WI38 (cell line): ENCODE results near the gene RIPPLY3.
A peak's percentile ranks its signal among the peaks of the same experiment; 100 is the strongest.

Experiments
- H3K4me3 ChIP-seq: 2 replicates; pipeline ENCODE4 v1.5.1; 2011; ENCODE audit warnings: low read depth, mild to moderate bottlenecking, control low read depth, low read length
- TF ChIP-seq, protein P1 (sequence below): IDR thresholded peaks from 2 replicates; pipeline ENCODE4 v1.5.1; 2012; ENCODE audit warnings: low read depth, mild to moderate bottlenecking, control low read depth, low read length

Gene RIPPLY3

DNA sequence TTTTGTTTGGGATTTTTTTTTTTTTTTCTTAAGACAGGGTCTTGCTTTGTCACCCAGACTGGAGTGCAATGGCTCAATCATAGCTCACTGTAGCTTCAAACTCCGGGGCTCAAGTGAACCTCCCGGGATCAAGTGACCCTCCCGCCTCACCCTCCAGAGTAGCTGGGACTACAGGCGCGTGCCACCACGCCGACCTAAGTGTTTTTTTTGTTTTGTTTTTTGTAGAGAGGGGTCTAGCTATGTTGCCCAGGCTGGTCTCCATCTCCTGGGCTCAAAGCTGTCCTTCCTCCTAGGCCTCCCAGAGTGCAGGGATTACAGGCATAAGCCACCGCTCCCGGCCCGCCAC lies 40.8 kb upstream of the RIPPLY3 start:
- peak overlapping the region; percentile 71 for H3K4me3 ChIP-seq

DNA sequence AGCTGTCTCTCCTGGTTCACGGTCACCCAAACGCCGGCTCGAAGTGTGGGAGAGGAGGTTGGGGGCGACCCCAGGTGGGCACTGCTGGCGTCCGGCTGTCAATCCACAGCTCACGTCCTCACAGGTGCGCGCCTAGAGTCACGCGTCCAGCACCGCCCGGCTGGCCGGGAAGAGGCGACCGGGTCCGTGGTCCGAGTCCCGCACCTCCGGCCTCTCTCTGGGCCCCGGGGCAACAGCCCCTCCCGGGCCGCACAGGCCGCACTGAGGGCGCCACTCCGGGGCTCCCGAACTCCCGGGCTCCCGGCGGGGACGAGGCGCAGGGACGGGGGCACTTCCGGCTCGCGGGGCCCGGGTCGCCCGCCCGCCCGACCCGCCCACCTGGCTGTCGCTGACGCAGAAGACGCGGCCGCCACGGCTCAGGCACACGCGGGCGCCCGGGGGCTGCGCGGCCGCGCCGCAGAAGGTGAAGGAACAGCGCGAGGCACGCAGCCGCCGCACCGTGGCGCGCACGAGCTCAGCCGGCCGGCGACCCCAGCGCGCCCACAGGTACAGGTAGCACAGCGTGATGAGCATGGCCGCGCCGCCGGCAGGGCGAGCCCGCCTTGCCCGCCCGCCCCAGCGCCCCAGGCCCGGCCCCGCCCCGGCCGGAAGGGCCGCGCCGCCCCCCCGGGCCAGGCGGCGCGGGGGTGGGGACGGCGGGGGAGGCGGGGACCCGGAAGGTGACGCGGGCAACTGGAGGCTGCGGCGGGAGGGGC lies 40.3 kb upstream of the RIPPLY3 start, which contains the start of gene HLCS:
HLCS (minus strand) TSS at position 604 of the 755 bp plus-strand sequence; CDS start at position 573, 31 bp downstream.
- TF ChIP-seq, protein P1, sequence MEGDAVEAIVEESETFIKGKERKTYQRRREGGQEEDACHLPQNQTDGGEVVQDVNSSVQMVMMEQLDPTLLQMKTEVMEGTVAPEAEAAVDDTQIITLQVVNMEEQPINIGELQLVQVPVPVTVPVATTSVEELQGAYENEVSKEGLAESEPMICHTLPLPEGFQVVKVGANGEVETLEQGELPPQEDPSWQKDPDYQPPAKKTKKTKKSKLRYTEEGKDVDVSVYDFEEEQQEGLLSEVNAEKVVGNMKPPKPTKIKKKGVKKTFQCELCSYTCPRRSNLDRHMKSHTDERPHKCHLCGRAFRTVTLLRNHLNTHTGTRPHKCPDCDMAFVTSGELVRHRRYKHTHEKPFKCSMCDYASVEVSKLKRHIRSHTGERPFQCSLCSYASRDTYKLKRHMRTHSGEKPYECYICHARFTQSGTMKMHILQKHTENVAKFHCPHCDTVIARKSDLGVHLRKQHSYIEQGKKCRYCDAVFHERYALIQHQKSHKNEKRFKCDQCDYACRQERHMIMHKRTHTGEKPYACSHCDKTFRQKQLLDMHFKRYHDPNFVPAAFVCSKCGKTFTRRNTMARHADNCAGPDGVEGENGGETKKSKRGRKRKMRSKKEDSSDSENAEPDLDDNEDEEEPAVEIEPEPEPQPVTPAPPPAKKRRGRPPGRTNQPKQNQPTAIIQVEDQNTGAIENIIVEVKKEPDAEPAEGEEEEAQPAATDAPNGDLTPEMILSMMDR, result no peak
- H3K4me3 ChIP-seq, result peak within 1 kb of the TSS; percentile 71

More for the DNA sequence above, 40.8 kb upstream of the RIPPLY3 start:
- TF ChIP-seq, protein P1, result no peak

DNA sequence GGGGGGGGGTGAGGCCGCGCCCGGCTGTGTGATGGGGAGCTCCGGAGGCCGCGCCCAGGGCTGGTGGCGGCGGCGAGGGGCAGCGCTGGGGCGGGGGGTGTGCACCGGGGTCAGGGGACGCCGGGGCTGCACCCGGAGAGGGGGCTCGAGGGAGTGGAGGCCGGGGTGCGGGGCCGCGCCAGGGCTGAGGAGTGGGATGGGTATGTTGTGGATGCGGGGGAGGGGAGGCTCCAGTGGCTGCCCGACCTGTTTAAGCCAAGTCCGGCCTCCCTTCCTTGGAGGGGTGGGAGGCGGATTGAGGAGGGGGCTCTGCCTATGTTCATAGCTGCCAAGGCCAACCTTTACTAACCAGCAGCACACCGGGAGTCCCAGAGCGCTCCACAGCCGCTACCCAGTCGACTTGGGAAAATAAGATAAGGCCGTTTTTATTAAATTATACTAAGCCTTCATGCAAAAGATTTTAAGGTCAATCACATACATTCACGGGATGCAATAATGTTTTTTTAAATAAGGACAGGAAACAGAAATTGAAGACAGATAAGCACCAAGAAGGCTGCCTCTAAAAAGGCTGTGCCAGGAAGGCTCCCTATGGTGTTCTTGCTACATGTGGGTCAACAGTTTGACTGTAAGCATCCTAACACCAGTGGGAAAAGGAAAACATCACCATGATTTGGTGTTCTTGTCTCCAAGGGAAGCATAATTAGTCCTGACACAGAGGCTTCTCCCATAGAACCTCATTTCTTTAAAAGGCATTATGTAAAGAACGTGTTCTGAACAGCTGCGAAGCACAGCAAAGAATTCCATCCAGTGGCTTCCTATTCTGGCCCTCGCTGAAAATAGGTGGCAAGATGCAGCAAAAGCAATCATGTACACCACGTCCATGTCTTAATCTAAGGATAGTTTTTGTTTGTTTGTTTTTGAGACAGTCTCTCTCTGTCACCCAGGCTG lies 39.4 kb upstream of the RIPPLY3 start:
- TF ChIP-seq, protein P1, result no peak
- peak overlapping the region; percentile 62 for H3K4me3 ChIP-seq

DNA sequence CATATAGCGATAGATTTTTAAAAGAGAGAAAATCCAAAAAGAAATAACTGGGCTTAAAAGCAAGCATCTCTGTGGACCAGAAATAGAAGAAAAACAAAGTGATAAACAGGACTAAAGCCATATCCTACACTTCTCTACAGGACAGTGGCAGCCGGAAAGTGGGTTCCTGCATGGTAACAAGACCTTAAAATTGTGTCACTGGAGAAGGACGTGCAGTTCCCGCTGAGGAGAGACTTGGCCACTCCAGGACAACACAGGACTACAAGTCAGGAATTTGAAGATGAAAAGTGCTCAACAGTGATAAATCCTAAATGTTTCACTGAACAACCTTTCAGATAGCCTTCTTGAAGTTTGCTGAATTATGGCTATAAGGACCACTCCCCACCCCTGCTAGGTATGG lies 38.1 kb upstream of the RIPPLY3 start:
- TF ChIP-seq, protein P1, result no peak
- H3K4me3 ChIP-seq, result no peak overlapping the region

DNA sequence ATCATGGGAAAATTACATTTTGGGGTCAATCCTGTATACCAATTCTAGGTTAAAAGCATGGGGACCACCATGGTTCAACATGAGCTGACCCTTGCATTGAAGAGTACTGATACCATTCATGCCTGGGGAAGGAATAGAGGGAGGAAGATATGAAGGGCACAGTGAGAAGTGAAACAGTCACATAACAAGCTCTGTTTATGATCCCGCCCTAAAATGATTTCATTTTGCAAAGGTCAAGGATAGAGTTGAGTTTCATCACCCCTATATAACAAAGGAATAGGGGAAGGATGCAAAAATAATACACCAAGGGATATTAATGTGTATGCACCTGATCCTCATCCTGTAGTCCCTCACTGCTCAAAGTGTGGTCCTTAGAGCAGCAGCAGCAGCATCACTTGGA lies 37.5 kb upstream of the RIPPLY3 start:
- no peak overlapping the region for H3K4me3 ChIP-seq
- TF ChIP-seq, protein P1, result no peak

DNA sequence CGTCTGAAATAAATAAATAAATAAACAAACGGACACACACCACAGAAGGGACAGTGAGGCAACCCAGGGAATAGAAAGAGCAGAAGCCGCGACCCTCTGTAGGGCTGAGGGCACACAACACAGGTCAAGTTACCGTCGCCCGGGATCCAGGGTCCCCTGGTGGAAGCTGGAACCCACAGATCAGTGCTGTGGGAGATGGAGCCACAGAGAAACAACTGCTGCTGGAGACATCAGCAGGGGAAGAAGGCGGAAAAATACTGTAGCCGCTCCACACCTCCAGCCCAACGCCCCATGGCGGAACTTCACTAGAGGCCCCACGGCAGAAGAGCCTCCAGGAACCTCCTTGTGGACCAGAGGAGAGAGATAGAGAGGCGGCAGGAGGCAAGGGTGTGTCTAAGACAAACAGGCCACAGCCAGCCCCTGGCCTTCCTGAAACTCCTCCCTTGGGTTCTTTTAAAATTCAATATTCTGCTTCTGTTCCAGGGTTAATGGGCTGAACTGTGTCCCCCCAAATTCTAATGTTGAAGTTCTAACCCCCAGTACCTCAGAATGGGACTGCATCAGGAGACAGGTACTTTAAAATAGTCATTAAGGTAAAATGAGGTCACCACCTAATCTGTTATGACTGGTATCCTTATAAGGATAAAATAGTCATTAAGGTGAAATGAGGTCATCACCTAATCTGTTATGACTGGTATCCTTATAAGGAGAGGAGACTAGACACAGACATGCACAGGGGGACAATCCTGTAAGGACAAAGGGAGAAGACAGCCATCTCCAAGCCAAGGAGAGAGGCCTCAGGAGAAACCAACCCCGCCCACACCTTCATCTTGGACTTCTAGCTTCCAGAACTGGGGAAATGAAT lies 32.3 kb upstream of the RIPPLY3 start:
- H3K4me3 ChIP-seq, result no peak overlapping the region
- TF ChIP-seq, protein P1, result no peak
